IMR-90 (cell line): Measurements from ENCODE around the gene NT5M. TPM values are rescaled to one million over a fixed set of nuclear protein-coding genes. Genes with fewer than 3 reads are reported as not detected.
A peak's percentile ranks its signal among the peaks of the same experiment; 100 is the strongest.

Source experiments
- ATAC-seq: fragments of 200-7000 bp; cut with Tn5 transposase; 2 replicates; pipeline ENCODE4 v1.9.1; 2020; ENCODE audit warnings: low read depth, mild to moderate bottlenecking, moderate library complexity
- BruUV-seq: library from RNA; stranded (reverse); fragments of 400-500 nt; replicated peaks from 2 replicates; lab custom pipeline; 2021; lab: Mats Ljungman, UMichigan
- CTCF ChIA-PET: fragments of 300-600 bp; formaldehyde crosslinking; extraction: SDS; loops from one replicate; lab custom pipeline; 2021; ENCODE audit warnings: antibody characterized with exemption; lab: Yijun Ruan, JAX
- POLR2A ChIA-PET: fragments of 300-600 bp; sonication (Branson Sonifier 250); formaldehyde crosslinking; loops from one replicate; lab custom pipeline; 2022; ENCODE audit warnings: antibody characterized with exemption; ENCODE audit not compliant: unreplicated experiment; lab: Charles Lee
- DNase-seq: peaks from one replicate; pipeline ENCODE4 v3.0.0; 2013
- H2AFZ ChIP-seq: replicated peaks from 2 replicates; pipeline ENCODE3; 2013; ENCODE audit warnings: low read length, mild to moderate bottlenecking; ENCODE audit not compliant: poor library complexity
- H2AK5ac ChIP-seq: 2 replicates; pipeline ENCODE4 v1.6.1; 2013; ENCODE audit warnings: low read depth, low read length, inconsistent platforms
- H2AK9ac ChIP-seq: replicated peaks from 2 replicates; pipeline ENCODE3; 2013; ENCODE audit warnings: mild to moderate bottlenecking, low read depth, low read length, moderate library complexity; ENCODE audit not compliant: poor library complexity
- H2BK120ac ChIP-seq: 2 replicates; pipeline ENCODE4 v1.6.1; 2013; ENCODE audit warnings: low read depth, low read length, inconsistent platforms
- H2BK15ac ChIP-seq: 3 replicates; pipeline ENCODE4 v1.6.1; 2013; ENCODE audit warnings: low read depth, low read length, inconsistent platforms
- H2BK20ac ChIP-seq: 2 replicates; pipeline ENCODE4 v1.6.1; 2013; ENCODE audit warnings: low read depth, mild to moderate bottlenecking, inconsistent platforms, low read length, moderate library complexity
- H2BK5ac ChIP-seq: 2 replicates; pipeline ENCODE4 v1.6.1; 2013; ENCODE audit warnings: mild to moderate bottlenecking, low read depth, low read length, inconsistent platforms; ENCODE audit not compliant: poor library complexity, severe bottlenecking
- H3K14ac ChIP-seq: replicated peaks from 2 replicates; pipeline ENCODE4 v1.6.1; 2013; ENCODE audit warnings: low read depth, low read length, inconsistent platforms
- H3K18ac ChIP-seq: 2 replicates; pipeline ENCODE4 v1.6.1; 2013; ENCODE audit warnings: low read depth, low read length, control low read depth
- H3K23ac ChIP-seq: 2 replicates; pipeline ENCODE4 v1.6.1; 2013; ENCODE audit warnings: low read depth, low read length, inconsistent platforms
- H3K27ac ChIP-seq: 2 replicates; pipeline ENCODE4 v1.5.1; 2013; ENCODE audit warnings: mild to moderate bottlenecking, control low read depth, low read length; ENCODE audit not compliant: insufficient read depth
- H3K27me3 ChIP-seq: 2 replicates; pipeline ENCODE4 v1.6.1; 2013; ENCODE audit warnings: low read length; ENCODE audit not compliant: control insufficient read depth, insufficient read depth
- H3K36me3 ChIP-seq: 2 replicates; pipeline ENCODE4 v1.6.1; 2013; ENCODE audit warnings: low read length, mixed read lengths; ENCODE audit not compliant: control insufficient read depth, insufficient read depth
- H3K4ac ChIP-seq: 2 replicates; pipeline ENCODE4 v1.6.1; 2013; ENCODE audit warnings: low read depth, low read length, inconsistent platforms
- H3K4me1 ChIP-seq: 2 replicates; pipeline ENCODE4 v1.6.1; 2013; ENCODE audit warnings: low read length, mixed read lengths; ENCODE audit not compliant: control insufficient read depth, insufficient read depth
- H3K4me2 ChIP-seq: 2 replicates; pipeline ENCODE4 v1.6.1; 2013; ENCODE audit warnings: low read depth, mild to moderate bottlenecking, control low read depth, low read length, moderate library complexity
- H3K4me3 ChIP-seq: 2 replicates; pipeline ENCODE4 v1.5.1; 2013; ENCODE audit warnings: low read depth, mild to moderate bottlenecking, control low read depth, low read length, moderate library complexity; ENCODE audit not compliant: insufficient read depth
- H3K56ac ChIP-seq: 2 replicates; pipeline ENCODE4 v1.6.1; 2013; ENCODE audit warnings: low read length, inconsistent platforms; ENCODE audit not compliant: insufficient read depth; ENCODE audit errors: extremely low read depth
- H3K79me1 ChIP-seq, 2 experiments: 2 replicates each; pipeline ENCODE4 v1.6.1; 2013; ENCODE audit warnings: low read length in 2 of 2, inconsistent platforms in 1 of 2, low read depth in 1 of 2
- H3K9ac ChIP-seq: 2 replicates; pipeline ENCODE4 v1.6.1; 2013; ENCODE audit warnings: low read depth, low read length, control low read depth
- H3K9me1 ChIP-seq: 2 replicates; pipeline ENCODE4 v1.6.1; 2013; ENCODE audit warnings: low read length, inconsistent platforms; ENCODE audit not compliant: insufficient read depth
- H3K9me3 ChIP-seq: 2 replicates; pipeline ENCODE4 v1.6.1; 2013; ENCODE audit warnings: low read length; ENCODE audit not compliant: control insufficient read depth, insufficient read depth
- H4K20me1 ChIP-seq: 2 replicates; pipeline ENCODE4 v1.6.1; 2013; ENCODE audit warnings: low read length, inconsistent platforms; ENCODE audit not compliant: insufficient read depth
- H4K5ac ChIP-seq: 2 replicates; pipeline ENCODE4 v1.6.1; 2013; ENCODE audit warnings: mild to moderate bottlenecking, low read depth, low read length, control low read depth
- H4K8ac ChIP-seq, 2 experiments: 2 replicates each; pipeline ENCODE4 v1.6.1; 2013; ENCODE audit warnings: low read depth in 2 of 2, low read length in 2 of 2, control low read depth in 1 of 2, inconsistent platforms in 1 of 2
- H4K91ac ChIP-seq: 2 replicates; pipeline ENCODE4 v1.6.1; 2013; ENCODE audit warnings: low read depth, low read length, inconsistent platforms; ENCODE audit not compliant: insufficient read depth
- CEBPB ChIP-seq: IDR thresholded peaks from 2 replicates; pipeline ENCODE4 v1.6.1; 2012; ENCODE audit warnings: low read depth, low read length, improper control_type of control experiment
- CHD1 ChIP-seq: IDR thresholded peaks from 2 replicates; pipeline ENCODE4 v1.6.1; 2012; ENCODE audit warnings: low read depth, low read length, improper control_type of control experiment
- FOS ChIP-seq: fragments of 150-350 bp; IDR thresholded peaks from 2 replicates; pipeline ENCODE4 v1.6.1; 2016; ENCODE audit warnings: low read depth, low read length
- MAFK ChIP-seq: IDR thresholded peaks from 2 replicates; pipeline ENCODE4 v1.6.1; 2012; ENCODE audit warnings: low read depth, low read length, improper control_type of control experiment
- MAZ ChIP-seq: IDR thresholded peaks from 2 replicates; pipeline ENCODE4 v1.6.1; 2012; ENCODE audit warnings: low read depth, mild to moderate bottlenecking, low read length, improper control_type of control experiment, moderate library complexity, borderline replicate concordance
- MXI1 ChIP-seq: IDR thresholded peaks from 2 replicates; pipeline ENCODE4 v1.6.1; 2012; ENCODE audit warnings: low read depth, mild to moderate bottlenecking, low read length, moderate library complexity, borderline replicate concordance
- NFE2L2 ChIP-seq: fragments of 150-350 bp; IDR thresholded peaks from 2 replicates; pipeline ENCODE4 v1.6.1; 2016; ENCODE audit warnings: low read depth, mild to moderate bottlenecking, low read length
- POLR2A ChIP-seq: IDR thresholded peaks from 2 replicates; pipeline ENCODE4 v1.6.1; 2012; ENCODE audit warnings: mild to moderate bottlenecking, low read depth, low read length
- RAD21 ChIP-seq: IDR thresholded peaks from 2 replicates; pipeline ENCODE4 v1.6.1; 2012; ENCODE audit warnings: low read length, improper control_type of control experiment
- RCOR1 ChIP-seq: IDR thresholded peaks from 2 replicates; pipeline ENCODE4 v1.6.1; 2012; ENCODE audit warnings: mild to moderate bottlenecking, low read length, improper control_type of control experiment; ENCODE audit not compliant: insufficient replicate concordance
- RFX5 ChIP-seq: IDR thresholded peaks from 2 replicates; pipeline ENCODE4 v1.8.0; 2012; ENCODE audit warnings: low read depth, mild to moderate bottlenecking, low read length, moderate library complexity
- SMC3 ChIP-seq: fragments of 150-350 bp; IDR thresholded peaks from 2 replicates; pipeline ENCODE4 v1.6.1; 2016; ENCODE audit warnings: low read depth, mild to moderate bottlenecking, antibody characterized with exemption, low read length, moderate library complexity
- USF2 ChIP-seq: fragments of 150-350 bp; IDR thresholded peaks from 2 replicates; pipeline ENCODE4 v1.6.1; 2017; ENCODE audit warnings: mild to moderate bottlenecking, antibody characterized with exemption, low read length, low read depth
- WGBS, 2 experiments: methylation state at CpG; one replicate each; pipeline versions ENCODE4 v1.1.5 to v1.1.7; 2013; ENCODE audit warnings: missing lambda C conversion rate in 2 of 2; ENCODE audit not compliant: insufficient read length in 1 of 2; ENCODE audit errors: extremely low coverage in 2 of 2; 5-methylcytosine and 5-hydroxymethylcytosine counted together
- dilution Hi-C: fragments of 300-500 bp; cut with HindIII; formaldehyde crosslinking; loops from one replicate; pipeline ENCODE4 v1.14.3; 2018; ENCODE audit warnings: low sequenced_read_pairs; ENCODE audit not compliant: unreplicated experiment
- in situ Hi-C: fragments of 300-500 bp; cut with MboI; formaldehyde crosslinking; loops from 3 replicates; pipeline ENCODE4 v1.14.3; 2019; ENCODE audit warnings: low sequenced_read_pairs, inconsistent platforms, mixed read lengths
- intact Hi-C: fragments of 100-400 bp; cut with micrococcal nuclease; formaldehyde crosslinking; loops from 2 replicates; pipeline ENCODE4 v1.10.0; 2022
- polyA plus RNA-seq, 3 experiments: library from polyadenylated mRNA; depleted of rRNA; stranded (reverse); fragments of >200 nt; gene quantifications; 2 replicates each; pipeline ENCODE4 v1.2.3, GENCODE V29; 2012; ENCODE audit warnings: low replicate concordance in 1 of 3
- total RNA-seq: library from RNA; depleted of rRNA; stranded (reverse); fragments of >200 nt; gene quantifications from 2 replicates; pipeline ENCODE4 v1.2.3, GENCODE V29; 2012
- TF ChIP-seq, protein P1 (sequence below): conservative IDR thresholded peaks from 2 replicates; pipeline ENCODE4 v1.5.1; 2012; ENCODE audit warnings: mild to moderate bottlenecking, low read depth, low read length, improper control_type of control experiment

NT5M gene
- total and polyA plus RNA-seq, 2 of the 4 experiments (the other 2 are of a cell fraction), result 0.18 to 0.32 TPM

GRCh38 chr17:17322516-17323510, 19.6 kb downstream of the NT5M start:
- Histone ChIP-seq H3K4ac (no peak overlapping the region), H3K4me3 (no peak overlapping the region), H2BK120ac (no peak overlapping the region), H4K5ac (no peak overlapping the region), H2BK15ac (no peak overlapping the region), H3K9ac (no peak overlapping the region), H4K91ac (no peak overlapping the region), H3K23ac (no peak overlapping the region), H2AK9ac (peak overlapping the region; percentile 48), H3K14ac (no peak overlapping the region), H4K8ac (no peak overlapping the region), H3K4me2 (no peak overlapping the region), H2BK20ac (no peak overlapping the region), H3K79me1 (no peaks in the 10 kb centered on the region), H2BK5ac (no peak overlapping the region), H3K18ac (no peak overlapping the region), H3K9me3 (no peaks in the 10 kb centered on the region), H3K27ac (no peak overlapping the region), H2AK5ac (no peak overlapping the region), H4K20me1 (no peaks in the 10 kb centered on the region), H3K4me1 (no peaks in the 10 kb centered on the region), H3K9me1 (no peaks in the 10 kb centered on the region), H3K36me3 (no peaks in the 10 kb centered on the region), H2AFZ (no peak overlapping the region), H3K27me3 (peaks cover 6% of the 10 kb centered on the region), H3K56ac (no peak overlapping the region)
- DNase-seq (no peak), ATAC-seq (no peak)
- in situ Hi-C loops (no loop called here), dilution Hi-C loops (no loop called here), intact Hi-C loops (no loop called here)
- 95% methylated on average over 10 of the region's 21 CpGs; no CpG with 5 or more reads in 1 of the 2 experiments for WGBS, 2 experiments
- BruUV-seq, result no TSS peak
- POLR2A ChIA-PET, result no interaction called here
- CTCF ChIA-PET, result no interaction called here
- TF ChIP-seq RFX5 (no peak), RCOR1 (no peak), CEBPB (no peak), FOS (no peak), POLR2A (no peak), CHD1 (no peak), MAZ (no peak), MXI1 (no peak), SMC3 (no peak), RAD21 (no peak), MAFK (no peak), NFE2L2 (no peak), USF2 (no peak)
- TF ChIP-seq, protein P1, sequence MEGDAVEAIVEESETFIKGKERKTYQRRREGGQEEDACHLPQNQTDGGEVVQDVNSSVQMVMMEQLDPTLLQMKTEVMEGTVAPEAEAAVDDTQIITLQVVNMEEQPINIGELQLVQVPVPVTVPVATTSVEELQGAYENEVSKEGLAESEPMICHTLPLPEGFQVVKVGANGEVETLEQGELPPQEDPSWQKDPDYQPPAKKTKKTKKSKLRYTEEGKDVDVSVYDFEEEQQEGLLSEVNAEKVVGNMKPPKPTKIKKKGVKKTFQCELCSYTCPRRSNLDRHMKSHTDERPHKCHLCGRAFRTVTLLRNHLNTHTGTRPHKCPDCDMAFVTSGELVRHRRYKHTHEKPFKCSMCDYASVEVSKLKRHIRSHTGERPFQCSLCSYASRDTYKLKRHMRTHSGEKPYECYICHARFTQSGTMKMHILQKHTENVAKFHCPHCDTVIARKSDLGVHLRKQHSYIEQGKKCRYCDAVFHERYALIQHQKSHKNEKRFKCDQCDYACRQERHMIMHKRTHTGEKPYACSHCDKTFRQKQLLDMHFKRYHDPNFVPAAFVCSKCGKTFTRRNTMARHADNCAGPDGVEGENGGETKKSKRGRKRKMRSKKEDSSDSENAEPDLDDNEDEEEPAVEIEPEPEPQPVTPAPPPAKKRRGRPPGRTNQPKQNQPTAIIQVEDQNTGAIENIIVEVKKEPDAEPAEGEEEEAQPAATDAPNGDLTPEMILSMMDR, result no peak
